ENCODE results near the gene MANSC1.

- TF ChIP-seq CTCF (IDR thresholded peaks at IDR 0.05; ENCODE audit: low read depth, low read length, poor library complexity, severe bottlenecking) (no peak), EZH2phosphoT487 (IDR thresholded peaks at IDR 0.05; ENCODE audit: borderline replicate concordance, low read length) (no peak)
Measured at GRCh38 chr12:12336511-12336910, 13.5 kb downstream of the MANSC1 start.

Measured in DOHH2 (cell line).